K562 (cell line): Measurements from ENCODE around the gene CDC42EP5. TPM values are rescaled to one million over a fixed set of nuclear protein-coding genes. Genes with fewer than 3 reads are reported as not detected.

ENCODE experiments used
- ARID2 ChIP-seq: fragments of 450-650 bp; IDR thresholded peaks from 2 replicates; pipeline ENCODE4 v1.6.1; 2017; ENCODE audit warnings: antibody characterized with exemption, mild to moderate bottlenecking
- BDP1 ChIP-seq: IDR thresholded peaks from 3 replicates; pipeline ENCODE4 v1.6.1; 2011; ENCODE audit not compliant: insufficient read length, insufficient read depth
- BRF2 ChIP-seq: IDR thresholded peaks from 3 replicates; pipeline ENCODE4 v1.6.1; 2011; ENCODE audit warnings: borderline replicate concordance, mild to moderate bottlenecking; ENCODE audit not compliant: insufficient read length, insufficient read depth
- CXXC5 ChIP-seq: fragments of 250-450 bp; sonication (Bioruptor Pico); IDR thresholded peaks from 2 replicates; pipeline ENCODE4 v1.8.0; 2022; ENCODE audit warnings: inconsistent platforms, mild to moderate bottlenecking, moderate library complexity
- GTF2A2 ChIP-seq: IDR thresholded peaks from 2 replicates; pipeline ENCODE4 v1.6.1; 2016; ENCODE audit warnings: mild to moderate bottlenecking, missing genetic modification characterization, missing compliant biosample characterization
- HDAC8 ChIP-seq: fragments of 450-650 bp; IDR thresholded peaks from 2 replicates; pipeline ENCODE4 v1.6.1; 2016; ENCODE audit warnings: mild to moderate bottlenecking, missing genetic modification characterization, moderate library complexity, missing compliant biosample characterization
- HDGF ChIP-seq: fragments of 450-650 bp; IDR thresholded peaks from 2 replicates; pipeline ENCODE4 v1.6.1; 2016
- MYC ChIP-seq, 2 experiments: fragments of 250-450 bp in 1 of 2; sonication (Bioruptor Pico) in 1 of 2; IDR thresholded peaks; 2 replicates each; pipeline versions ENCODE4 v1.5.1 to v1.6.1; 2012 to 2021; ENCODE audit warnings: low read depth in 2 of 2, borderline replicate concordance in 1 of 2, improper control_type of control experiment in 1 of 2, low read length in 1 of 2, mild to moderate bottlenecking in 1 of 2, moderate library complexity in 1 of 2
- NUFIP1 ChIP-seq: fragments of 450-650 bp; IDR thresholded peaks from 2 replicates; pipeline ENCODE4 v1.6.1; 2018; ENCODE audit not compliant: partially characterized antibody
- RBBP5 ChIP-seq: fragments of 200-600 bp; sonication (generic); IDR thresholded peaks from 2 replicates; pipeline ENCODE4 v1.6.1; 2012; ENCODE audit warnings: borderline replicate concordance, mild to moderate bottlenecking, low read length, control low read depth, inconsistent platforms; ENCODE audit not compliant: insufficient read depth, poor library complexity, severe bottlenecking
- RNF2 ChIP-seq: sonication (generic); IDR thresholded peaks from 2 replicates; pipeline ENCODE4 v1.6.1; 2016
- SMARCB1 ChIP-seq: IDR thresholded peaks from 2 replicates; pipeline ENCODE4 v1.6.1; 2011; ENCODE audit warnings: improper control_type of control experiment, low read depth; ENCODE audit not compliant: insufficient read length
- ZBTB40 ChIP-seq, 2 experiments: fragments of 450-650 bp in 1 of 2; sonication (generic) in 1 of 2; formaldehyde crosslinking in 1 of 2; IDR thresholded peaks; 2 replicates each; pipeline versions ENCODE4 v1.7.1 to v1.9.0; 2016 to 2022; ENCODE audit warnings: inconsistent platforms in 1 of 2, mild to moderate bottlenecking in 1 of 2, missing genetic modification reagents in 1 of 2
- ZNF12 ChIP-seq: sonication (generic); formaldehyde crosslinking; IDR thresholded peaks from 2 replicates; pipeline ENCODE4 v1.4.0; 2020; ENCODE audit warnings: mild to moderate bottlenecking, missing genetic modification reagents
- ZNF274 ChIP-seq: IDR thresholded peaks from 2 replicates; pipeline ENCODE4 v1.6.1; 2011; ENCODE audit warnings: low read depth, mild to moderate bottlenecking, low read length, moderate library complexity, borderline replicate concordance
- polyA plus RNA-seq, 8 experiments: library from polyadenylated mRNA; depleted of rRNA in 4 of 8; stranded (reverse) in 5 of 8; unstranded in 3 of 8; fragments of >200 nt; fragmentation: Nextera tagmentation in 2 of 8; fragmentation: Illumina TruSeq in 1 of 8; extraction: Ambion mirVana in 2 of 8; extraction: Trizol in 1 of 8; gene quantifications; 2 replicates each; pipeline versions ENCODE4 v1.2.1 to v1.2.3, GENCODE V29; 2011 to 2014; ENCODE audit warnings: inconsistent platforms in 1 of 8, missing spikeins in 1 of 8
- total RNA-seq, 7 experiments: library from RNA; depleted of rRNA in 6 of 7; stranded (reverse); fragments of >200 nt in 6 of 7; fragmentation: Illumina TruSeq in 2 of 7; extraction: Trizol in 2 of 7; gene quantifications; 2 replicates each; pipeline versions ENCODE4 v1.2.1 to v1.2.3, GENCODE V29; 2011 to 2021; ENCODE audit warnings: low replicate concordance in 1 of 7
- TF ChIP-seq, protein P1 (sequence below): fragments of 250-450 bp; sonication (Bioruptor Pico); IDR thresholded peaks from 2 replicates; pipeline ENCODE4 v1.4.0; 2020; ENCODE audit warnings: mild to moderate bottlenecking, moderate library complexity

The CDC42EP5 gene
- total and polyA plus RNA-seq, 9 of the 15 experiments (the other 6 are each of a cell fraction or from before 2014, with no cell fraction given) = 0.15 to 0.38 TPM; not detected in 7

GRCh38 chr19:54463531-54464043 is 9.5 kb downstream of the CDC42EP5 start, which contains the start of gene LENG9 (continued):
- TF ChIP-seq ZBTB40 (IDR thresholded peaks at IDR 0.05) (no peak), ZBTB40 (CRISPR knock-in tag; IDR thresholded peaks at IDR 0.05) (no peak), RBBP5 (no peak), HDAC8 (0 out of 2 replicates have a peak, but pooled peaks have one; percentile 30), ZNF274 (no peak), BRF2 (no peak), NUFIP1 (no peak), HDGF (no peak), MYC (IDR thresholded peaks at IDR 0.05; ENCODE audit: low read depth, low read length) (peak; percentile 8; the same call in 1 of the 2 replicates), MYC (CRISPR knock-in tag; IDR thresholded peaks at IDR 0.05; ENCODE audit: borderline replicate concordance, low read depth) (no peak), ZNF12 (CRISPR knock-in tag) (no peak), BDP1 (no peak), ARID2 (no peak), RNF2 (0 out of 2 replicates have a peak, but pooled peaks have one; percentile 33), GTF2A2 (no peak), SMARCB1 (no peak), CXXC5 (CRISPR knock-in tag) (peak; percentile 49; the same call in 1 of the 2 replicates)
- TF ChIP-seq, protein P1, sequence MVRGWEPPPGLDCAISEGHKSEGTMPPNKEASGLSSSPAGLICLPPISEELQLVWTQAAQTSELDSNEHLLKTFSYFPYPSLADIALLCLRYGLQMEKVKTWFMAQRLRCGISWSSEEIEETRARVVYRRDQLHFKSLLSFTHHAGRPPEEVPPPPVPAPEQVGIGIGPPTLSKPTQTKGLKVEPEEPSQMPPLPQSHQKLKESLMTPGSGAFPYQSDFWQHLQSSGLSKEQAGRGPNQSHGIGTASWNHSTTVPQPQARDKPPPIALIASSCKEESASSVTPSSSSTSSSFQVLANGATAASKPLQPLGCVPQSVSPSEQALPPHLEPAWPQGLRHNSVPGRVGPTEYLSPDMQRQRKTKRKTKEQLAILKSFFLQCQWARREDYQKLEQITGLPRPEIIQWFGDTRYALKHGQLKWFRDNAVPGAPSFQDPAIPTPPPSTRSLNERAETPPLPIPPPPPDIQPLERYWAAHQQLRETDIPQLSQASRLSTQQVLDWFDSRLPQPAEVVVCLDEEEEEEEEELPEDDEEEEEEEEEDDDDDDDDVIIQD (CRISPR knock-in tag) = no peak
